ENCODE measurements around the gene ANGPTL2.

GRCh38 chr9:127058011-127058644 lies 64.3 kb downstream of the ANGPTL2 start:
- no peak for TF ChIP-seq CTCF (IDR thresholded peaks at IDR 0.05)
- TF ChIP-seq EP300 (IDR thresholded peaks at IDR 0.05): no peak
- no peak for TF ChIP-seq BHLHE40 (IDR thresholded peaks at IDR 0.05; ENCODE audit: low read depth, low read length)
- no peak for TF ChIP-seq POLR2A (IDR thresholded peaks at IDR 0.05; ENCODE audit: low read length)
- TF ChIP-seq REST (IDR thresholded peaks at IDR 0.05): no peak
- TF ChIP-seq HMGXB4 (CRISPR knock-in tag; IDR thresholded peaks at IDR 0.05; ENCODE audit: borderline replicate concordance): no peak
- TF ChIP-seq PHF8 (IDR thresholded peaks at IDR 0.05; ENCODE audit: borderline replicate concordance, low read depth): no peak
- no peak for TF ChIP-seq HEYL (CRISPR knock-in tag; IDR thresholded peaks at IDR 0.05)

All from A549 (cell line).